Thymus (tissue), 11 donors: Measurements from ENCODE around the gene MAGI2. TPM values are rescaled to one million over a fixed set of nuclear protein-coding genes. Genes with fewer than 3 reads are reported as not detected.

Experiments
- DNase-seq, 9 donors: peaks; one replicate each; pipeline ENCODE4 v3.0.0-alpha.2; 2013; ENCODE audit warnings: low spot score in 9 of 9, low read depth in 6 of 9, missing footprints in 1 of 9
- H3K27ac ChIP-seq, 2 donors: one replicate each; pipeline ENCODE4 v1.5.1; 2013; ENCODE audit warnings: control low read depth in 1 of 2, low read depth in 1 of 2, low read length in 1 of 2, mild to moderate bottlenecking in 1 of 2, moderate library complexity in 1 of 2
- H3K27me3 ChIP-seq, 2 donors: one replicate each; pipeline ENCODE4 v1.5.1; 2013; ENCODE audit warnings: low read length in 1 of 2; ENCODE audit not compliant: control insufficient read depth in 2 of 2, insufficient read depth in 1 of 2
- H3K36me3 ChIP-seq, 2 donors: one replicate each; pipeline ENCODE4 v1.5.1; 2013; ENCODE audit warnings: low read length in 1 of 2, mild to moderate bottlenecking in 1 of 2, moderate library complexity in 1 of 2; ENCODE audit not compliant: control insufficient read depth in 2 of 2, insufficient read depth in 2 of 2
- H3K4me1 ChIP-seq, 2 donors: one replicate each; pipeline ENCODE4 v1.5.1; 2013; ENCODE audit warnings: low read length in 2 of 2; ENCODE audit not compliant: control insufficient read depth in 2 of 2, insufficient read depth in 2 of 2
- H3K4me3 ChIP-seq, 2 donors: one replicate each; pipeline ENCODE4 v1.5.1; 2013; ENCODE audit warnings: low read length in 2 of 2, control low read depth in 1 of 2, mild to moderate bottlenecking in 1 of 2
- H3K9me3 ChIP-seq, 2 donors: one replicate each; pipeline ENCODE4 v1.5.1; 2013; ENCODE audit warnings: low read length in 1 of 2, mild to moderate bottlenecking in 1 of 2; ENCODE audit not compliant: control insufficient read depth in 2 of 2, insufficient read depth in 1 of 2
- WGBS: extraction: QIAGEN DNeasy Blood & Tissue Kit; methylation state at CpG from one replicate; pipeline ENCODE4 v1.1.7; 2013; 5-methylcytosine and 5-hydroxymethylcytosine counted together
- polyA plus RNA-seq: library from polyadenylated mRNA; stranded (reverse); fragments of 200-250 nt; gene quantifications from one replicate; pipeline ENCODE4 v1.2.3, GENCODE V29; 2013
- total RNA-seq: library from RNA; stranded (reverse); fragments of 120-200 nt; gene quantifications from one replicate; pipeline ENCODE4 v1.2.4, GENCODE V29; 2013
- donor health status: healthy.

The MAGI2 gene
- total and polyA plus RNA-seq, 2 donors: 0.42 to 1.7 TPM

DNA sequence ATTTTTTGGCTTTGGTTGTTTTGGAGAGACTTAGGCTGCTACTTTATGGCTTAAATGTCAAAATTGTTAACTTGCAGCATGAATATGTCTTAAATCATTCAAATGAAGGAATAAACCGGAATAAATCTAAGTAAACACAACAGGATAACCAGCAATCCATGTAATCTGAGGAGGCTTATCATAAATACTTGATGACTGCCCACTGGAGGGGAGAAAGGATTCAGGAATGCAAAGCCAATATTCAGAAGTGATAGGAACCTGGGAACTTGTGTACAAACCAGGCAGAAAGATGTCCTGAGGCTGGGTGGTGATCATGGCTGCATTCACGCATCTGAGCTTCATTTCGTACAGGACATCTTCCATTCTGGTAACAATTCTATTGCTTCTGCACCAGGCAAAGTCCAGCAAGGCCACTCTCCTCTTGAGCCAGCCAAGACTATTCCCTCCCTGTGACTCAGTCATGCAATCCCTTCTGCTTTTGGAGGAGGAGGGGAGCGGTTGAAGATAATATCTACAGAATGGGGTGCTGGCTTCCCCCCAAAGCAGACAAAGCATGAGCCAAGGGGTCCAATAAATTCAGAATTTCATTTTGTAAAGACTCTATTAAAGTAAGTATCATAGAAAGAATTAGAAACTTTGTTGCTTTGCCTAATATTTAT is 1280.4 kb downstream of the MAGI2 start:
- Histone ChIP-seq H3K27ac (no peak overlapping the region), H3K36me3 (no peaks in the 10 kb centered on the region), H3K9me3 (no peaks in the 10 kb centered on the region), H3K27me3 (no peaks in the 10 kb centered on the region), H3K4me1 (no peaks in the 10 kb centered on the region), H3K4me3 (no peak overlapping the region)
- 89% methylated on average over 4 of the region's 4 CpGs for WGBS
- no peak for DNase-seq

DNA sequence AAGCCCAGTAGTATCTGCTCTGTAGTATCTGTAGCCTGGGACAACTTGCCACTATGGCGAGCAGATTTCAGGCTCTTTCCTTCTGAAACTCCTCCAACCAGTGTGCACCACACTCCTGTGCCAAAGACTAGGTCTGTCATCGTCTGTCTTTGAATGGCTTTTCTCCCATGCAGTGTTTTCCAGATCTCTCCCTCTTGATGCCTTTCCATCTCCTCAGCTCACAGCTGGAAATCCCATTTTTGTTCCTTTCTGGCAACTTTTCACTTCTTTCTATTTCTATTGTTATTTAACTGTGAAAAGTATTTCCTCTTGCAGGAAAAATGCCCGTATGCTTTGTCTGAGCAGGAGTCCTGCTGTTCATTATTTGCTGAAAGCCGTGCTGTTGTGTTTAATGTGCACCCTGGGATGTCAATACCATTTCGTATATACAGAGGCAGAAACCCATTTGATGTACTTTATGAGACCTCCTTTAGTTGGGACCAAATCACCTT is 1281.2 kb downstream of the MAGI2 start:
- WGBS: 66% methylated on average over 5 of the region's 5 CpGs
- H3K36me3 ChIP-seq: no peaks in the 10 kb centered on the region
- H3K4me3 ChIP-seq: no peak overlapping the region
- no peaks in the 10 kb centered on the region for H3K9me3 ChIP-seq
- H3K27me3 ChIP-seq: no peaks in the 10 kb centered on the region
- no peaks in the 10 kb centered on the region for H3K4me1 ChIP-seq
- DNase-seq: no peak
- H3K27ac ChIP-seq: no peak overlapping the region

DNA sequence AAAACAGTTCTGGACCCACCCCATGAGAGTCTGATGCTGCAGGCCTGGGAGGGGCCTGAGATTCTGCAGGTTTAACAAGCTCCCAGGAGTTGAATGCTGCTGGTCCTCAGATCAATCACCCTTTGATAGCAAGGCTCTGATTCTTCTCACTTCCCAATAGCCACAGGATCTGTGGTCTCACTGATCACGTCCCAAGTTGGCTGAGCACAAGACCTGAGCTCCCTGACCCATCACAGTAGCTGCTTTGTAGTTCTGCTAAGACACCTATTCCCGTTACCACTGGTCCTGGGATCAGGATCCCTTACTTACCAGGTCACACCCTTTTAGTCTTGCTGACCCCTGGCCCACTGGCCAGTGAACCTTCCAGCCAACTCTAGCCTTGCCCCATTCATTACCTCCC is 1282.1 kb downstream of the MAGI2 start:
- H3K27ac ChIP-seq: no peak overlapping the region
- H3K9me3 ChIP-seq: no peaks in the 10 kb centered on the region
- H3K36me3 ChIP-seq: no peaks in the 10 kb centered on the region
- no peak for DNase-seq
- no peak overlapping the region for H3K4me3 ChIP-seq
- no peaks in the 10 kb centered on the region for H3K27me3 ChIP-seq
- 91% methylated on average over 2 of the region's 2 CpGs for WGBS
- H3K4me1 ChIP-seq: no peaks in the 10 kb centered on the region

DNA sequence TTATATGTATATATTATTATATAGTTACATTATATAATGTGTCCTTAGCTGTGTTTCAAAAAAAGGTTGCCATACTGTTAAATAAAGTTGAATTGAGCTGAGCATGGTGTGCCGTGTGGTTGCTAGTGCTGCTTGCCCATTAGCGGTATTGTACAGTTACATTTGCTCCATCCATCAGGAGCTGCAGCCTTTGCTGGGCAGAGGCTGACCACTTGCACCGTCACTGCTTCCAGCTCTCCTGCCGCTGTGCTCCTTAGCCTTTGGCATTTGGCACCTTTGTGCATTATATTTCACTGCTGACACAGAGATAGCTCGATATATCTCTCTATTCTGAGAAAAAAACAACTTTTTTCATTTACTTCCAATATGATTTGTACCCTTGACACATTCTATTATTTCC is 1282.7 kb downstream of the MAGI2 start:
- H3K27ac ChIP-seq: no peak overlapping the region
- no peaks in the 10 kb centered on the region for H3K27me3 ChIP-seq
- no peak overlapping the region for H3K4me3 ChIP-seq
- no peaks in the 10 kb centered on the region for H3K36me3 ChIP-seq
- DNase-seq: no peak
- H3K4me1 ChIP-seq: no peaks in the 10 kb centered on the region
- no peaks in the 10 kb centered on the region for H3K9me3 ChIP-seq
- 88% methylated on average over 5 of the region's 5 CpGs for WGBS

DNA sequence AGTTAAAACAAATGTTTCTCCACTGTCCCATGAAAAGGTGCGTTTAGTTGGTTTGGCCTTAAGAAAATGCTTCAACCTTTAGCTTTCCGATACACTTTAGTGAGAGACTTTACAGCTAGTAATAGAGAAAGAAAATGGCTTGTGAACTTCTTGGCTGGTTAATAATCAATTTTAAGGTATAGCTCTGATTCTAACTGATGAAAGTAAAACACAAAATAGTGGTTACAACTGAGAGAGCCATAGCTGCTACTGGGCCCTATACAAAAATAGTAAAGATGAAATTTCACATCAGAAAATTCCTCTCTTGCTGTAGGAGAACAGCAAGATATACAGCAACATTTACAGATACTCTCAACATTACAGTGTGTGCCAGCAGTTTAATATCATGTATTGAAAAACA is 1283.5 kb downstream of the MAGI2 start:
- Histone ChIP-seq H3K9me3 (no peaks in the 10 kb centered on the region), H3K36me3 (no peaks in the 10 kb centered on the region), H3K27ac (no peak overlapping the region), H3K4me3 (no peak overlapping the region), H3K4me1 (no peaks in the 10 kb centered on the region), H3K27me3 (no peaks in the 10 kb centered on the region)
- DNase-seq: no peak
- 95% methylated on average over 2 of the region's 2 CpGs for WGBS

DNA sequence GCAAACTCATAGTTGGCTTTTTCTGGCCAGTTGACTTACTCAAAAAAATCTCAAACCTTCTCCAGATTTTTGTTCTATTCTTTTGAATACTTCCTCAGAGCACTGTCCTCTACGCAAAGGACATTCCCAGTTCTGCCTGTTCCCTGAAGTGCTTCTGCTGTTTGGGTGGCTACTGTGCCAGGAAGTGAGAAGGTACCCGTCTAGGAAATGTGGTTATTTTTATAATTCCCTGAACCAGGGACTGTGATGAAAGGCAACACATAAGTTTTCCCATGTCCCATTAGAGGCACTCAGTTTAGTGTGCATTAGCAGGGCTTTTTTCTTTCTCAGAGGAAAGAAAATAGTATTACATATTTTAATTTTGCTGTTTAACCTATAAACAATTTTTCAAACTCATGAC is 1284.6 kb downstream of the MAGI2 start:
- no peaks in the 10 kb centered on the region for H3K4me1 ChIP-seq
- 67% methylated on average over 2 of the region's 2 CpGs for WGBS
- H3K9me3 ChIP-seq: no peaks in the 10 kb centered on the region
- H3K27ac ChIP-seq: no peak overlapping the region
- H3K4me3 ChIP-seq: no peak overlapping the region
- H3K27me3 ChIP-seq: no peaks in the 10 kb centered on the region
- H3K36me3 ChIP-seq: no peaks in the 10 kb centered on the region
- no peak for DNase-seq

DNA sequence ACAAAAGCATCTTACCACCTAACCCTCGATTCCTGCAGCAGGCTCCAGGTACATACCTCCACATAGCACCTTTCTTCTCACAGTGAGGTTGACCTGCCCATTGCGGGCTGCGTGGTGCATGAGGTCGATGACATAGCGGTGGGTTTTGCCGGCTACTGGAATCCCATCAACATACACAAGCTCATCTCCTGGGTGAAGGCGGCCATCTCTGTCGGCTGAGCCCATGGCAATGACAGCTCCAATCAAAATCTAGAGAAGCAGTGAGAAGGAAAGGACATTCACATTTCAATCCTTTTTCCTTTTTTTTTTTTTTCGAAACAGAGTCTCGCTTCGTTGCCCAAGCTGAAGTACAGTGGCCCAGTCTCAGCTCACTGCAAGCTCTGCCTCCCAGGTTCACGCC is 1285.6 kb downstream of the MAGI2 start:
- no peak overlapping the region for H3K4me3 ChIP-seq
- 96% methylated on average over 12 of the region's 12 CpGs for WGBS
- no peaks in the 10 kb centered on the region for H3K36me3 ChIP-seq
- no peak for DNase-seq
- no peak overlapping the region for H3K27ac ChIP-seq
- no peaks in the 10 kb centered on the region for H3K27me3 ChIP-seq
- H3K4me1 ChIP-seq: no peaks in the 10 kb centered on the region
- no peaks in the 10 kb centered on the region for H3K9me3 ChIP-seq

DNA sequence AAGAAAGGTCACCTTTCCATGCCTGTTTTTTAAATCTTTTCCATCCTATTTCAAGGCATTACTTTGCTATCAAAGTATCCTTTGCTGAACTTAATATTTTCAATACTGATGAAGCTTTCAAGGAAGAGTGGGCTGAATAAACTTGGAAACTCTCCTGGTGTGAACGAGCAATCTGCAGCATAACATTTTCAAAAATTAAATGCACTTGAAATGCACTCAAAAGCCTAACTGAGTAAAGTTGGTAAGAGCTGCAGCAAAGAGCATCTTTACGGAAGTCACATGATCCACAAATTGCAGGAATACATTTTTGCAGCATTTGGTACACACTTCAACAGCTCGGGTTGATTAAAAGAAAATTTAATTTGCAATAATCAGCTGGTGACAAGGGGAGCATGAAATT is 1287.6 kb downstream of the MAGI2 start:
- Histone ChIP-seq H3K27me3 (no peaks in the 10 kb centered on the region), H3K4me3 (no peak overlapping the region), H3K9me3 (no peaks in the 10 kb centered on the region), H3K4me1 (no peaks in the 10 kb centered on the region), H3K36me3 (no peaks in the 10 kb centered on the region), H3K27ac (no peak overlapping the region)
- no peak for DNase-seq
- WGBS: 93% methylated on average over 3 of the region's 3 CpGs

DNA sequence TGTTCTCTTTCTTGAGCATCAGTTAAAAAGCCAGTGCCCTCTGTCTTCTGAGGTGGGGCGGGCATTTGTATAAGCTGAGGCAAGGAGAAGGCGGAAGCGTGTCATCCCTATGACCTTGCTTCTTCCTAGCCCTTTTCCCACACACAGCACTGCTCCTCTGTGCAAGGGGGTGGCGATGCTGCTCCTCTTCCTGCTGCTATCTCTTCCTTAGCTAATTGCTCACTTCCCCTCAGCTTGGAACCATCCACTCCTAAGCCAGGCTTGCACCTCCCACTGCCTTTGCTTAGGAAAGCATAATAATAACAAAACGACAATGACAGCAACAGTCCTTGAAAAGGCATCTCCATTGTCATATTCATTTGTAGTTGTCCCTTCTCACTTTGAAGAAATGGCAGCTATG is 1288.0 kb downstream of the MAGI2 start:
- Histone ChIP-seq H3K36me3 (no peaks in the 10 kb centered on the region), H3K4me1 (no peaks in the 10 kb centered on the region), H3K27me3 (no peaks in the 10 kb centered on the region), H3K4me3 (no peak overlapping the region), H3K27ac (no peak overlapping the region), H3K9me3 (no peaks in the 10 kb centered on the region)
- no peak for DNase-seq
- 78% methylated on average over 5 of the region's 5 CpGs for WGBS
